Endodermal cell (in vitro differentiated cells): ENCODE data around the gene P2RX1. TPM values are rescaled to one million over a fixed set of nuclear protein-coding genes. Genes with fewer than 3 reads are reported as not detected.

Experiments used
- DNase-seq: peaks from one replicate; pipeline ENCODE4 v3.0.0-alpha.2; 2017
- H3K27ac ChIP-seq: 2 replicates; pipeline ENCODE4 v1.5.1; 2013; ENCODE audit warnings: mild to moderate bottlenecking, low read depth, low read length, moderate library complexity
- H3K27me3 ChIP-seq: 2 replicates; pipeline ENCODE4 v1.6.1; 2013; ENCODE audit warnings: mild to moderate bottlenecking, low read length, moderate library complexity; ENCODE audit not compliant: insufficient read depth, control insufficient read depth, poor library complexity, severe bottlenecking
- H3K36me3 ChIP-seq: 2 replicates; pipeline ENCODE4 v1.7.0; 2013; ENCODE audit warnings: mild to moderate bottlenecking, low read length, moderate library complexity; ENCODE audit not compliant: control insufficient read depth, insufficient read depth
- H3K4me1 ChIP-seq: one replicate; pipeline ENCODE4 v1.7.0; 2013; ENCODE audit warnings: low read length; ENCODE audit not compliant: control insufficient read depth, insufficient read depth
- H3K4me3 ChIP-seq: 2 replicates; pipeline ENCODE4 v1.5.1; 2013; ENCODE audit warnings: mild to moderate bottlenecking, low read length, moderate library complexity
- H3K9ac ChIP-seq: 2 replicates; pipeline ENCODE4 v1.6.1; 2013; ENCODE audit warnings: mild to moderate bottlenecking, low read length, moderate library complexity; ENCODE audit not compliant: poor library complexity, severe bottlenecking; ENCODE audit errors: extremely low read depth
- H3K9me3 ChIP-seq: 2 replicates; pipeline ENCODE4 v1.6.1; 2013; ENCODE audit warnings: mild to moderate bottlenecking, low read length, moderate library complexity; ENCODE audit not compliant: control insufficient read depth
- H3K27ac Mint-ChIP-seq: 2 replicates; pipeline ENCODE4 v1.8.0; 2020; ENCODE audit warnings: mixed read lengths
- H3K27me3 Mint-ChIP-seq: 2 replicates; pipeline ENCODE4 v1.8.0; 2021; ENCODE audit warnings: mild to moderate bottlenecking, mixed read lengths; ENCODE audit not compliant: insufficient read depth
- H3K36me3 Mint-ChIP-seq: 2 replicates; pipeline ENCODE4 v1.8.0; 2020; ENCODE audit warnings: low read depth, mixed read lengths
- H3K4me1 Mint-ChIP-seq: 2 replicates; pipeline ENCODE4 v1.8.0; 2020; ENCODE audit warnings: mixed read lengths
- H3K4me3 Mint-ChIP-seq: 2 replicates; pipeline ENCODE4 v1.8.0; 2020; ENCODE audit warnings: mild to moderate bottlenecking, moderate library complexity, mixed read lengths
- H3K9me3 Mint-ChIP-seq: 2 replicates; pipeline ENCODE4 v1.8.0; 2020; ENCODE audit warnings: mild to moderate bottlenecking, mixed read lengths
- CTCF ChIP-seq: fragments of 200-600 bp; sonication (generic); conservative IDR thresholded peaks from 2 replicates; pipeline ENCODE4 v1.5.0; 2021; ENCODE audit warnings: antibody characterized with exemption, mild to moderate bottlenecking
- WGBS, 2 experiments: methylation state at CpG; one replicate each; pipeline versions ENCODE4 v1.1.5 to v1.1.7; 2013; ENCODE audit warnings: missing lambda C conversion rate in 2 of 2, mixed read lengths in 1 of 2; ENCODE audit not compliant: insufficient coverage in 1 of 2, insufficient read length in 1 of 2; 5-methylcytosine and 5-hydroxymethylcytosine counted together
- long read RNA-seq, 4 experiments: library from polyadenylated mRNA in 2 of 4; library from RNA in 1 of 4; library from capped mRNA in 1 of 4; stranded (forward) in 3 of 4; unstranded in 1 of 4; transcript quantifications; one replicate each; pipeline ENCODE4 v2.0.0, GENCODE V29; 2020 to 2021; ENCODE audit warnings: inconsistent platforms in 1 of 4
- polyA plus RNA-seq, 2 experiments: library from polyadenylated mRNA; stranded (reverse); fragments of 50-300 nt; gene quantifications; one replicate each; pipeline ENCODE4 v1.2.3, GENCODE V29; 2013
- total RNA-seq, 2 donors: library from RNA; stranded (reverse); fragmentation: NEBNext Ultra II Directional in 1 of 2; extraction: Animal tissue kit (Norgen Biotek cat#: 25700) in 1 of 2; gene quantifications; 2 replicates in 1 of 2; 3 replicates in 1 of 2; pipeline ENCODE4 v1.2.1, GENCODE V29; 2021

The P2RX1 gene
- total RNA-seq = not detected
- not detected for polyA plus RNA-seq (2013, experiment 1 of 2)
- polyA plus RNA-seq (2013, experiment 2 of 2) = not detected
- long read RNA-seq, experiment 1 = 0 reads
- long read RNA-seq, experiment 2 = 0 reads
- long read RNA-seq, experiment 3 = 0 reads
- long read RNA-seq, experiment 4 = 0 reads

- Mint-ChIP-seq H3K4me3 (no peak within 1 kb of the TSS), H3K27ac (no peak within 1 kb of the TSS), H3K9me3 (no peaks in the 10 kb centered on the region), H3K27me3 (no peaks in the 10 kb centered on the region), H3K36me3 (no peaks in the 10 kb centered on the region), H3K4me1 (no peaks in the 10 kb centered on the region)
- TF ChIP-seq CTCF = no peak
- H3K9me3 ChIP-seq = no peaks in the 10 kb centered on the region
- H3K27ac ChIP-seq = no peak within 1 kb of the TSS
- 91 to 97% methylated on average over 13 to 28 of the region's 28 CpGs for WGBS, 2 experiments
- no peak within 1 kb of the TSS for H3K4me3 ChIP-seq
- H3K4me1 ChIP-seq = no peaks in the 10 kb centered on the region
- no peaks in the 10 kb centered on the region for H3K27me3 ChIP-seq
- H3K36me3 ChIP-seq = no peaks in the 10 kb centered on the region
- no peak within 1 kb of the TSS for H3K9ac ChIP-seq
- no peak for DNase-seq
Observed at GRCh38 chr17:3915995-3916696, at the start of gene P2RX1. Gene P2RX1 (minus strand): TSS chr17:3916465. CDS start chr17:3916225, 240 bp downstream.

- Mint-ChIP-seq H3K27ac (no peak overlapping the region), H3K36me3 (no peaks in the 10 kb centered on the region), H3K27me3 (peaks cover 44% of the 10 kb centered on the region), H3K9me3 (no peaks in the 10 kb centered on the region), H3K4me1 (peaks cover 4% of the 10 kb centered on the region), H3K4me3 (peak overlapping the region; percentile 51)
- Histone ChIP-seq H3K9me3 (no peaks in the 10 kb centered on the region), H3K4me1 (no peaks in the 10 kb centered on the region), H3K36me3 (no peaks in the 10 kb centered on the region), H3K27ac (no peak overlapping the region), H3K4me3 (peak overlapping the region; percentile 74), H3K9ac (no peak overlapping the region), H3K27me3 (peaks cover 51% of the 10 kb centered on the region)
- peak; percentile 95 for DNase-seq
- TF ChIP-seq CTCF = no peak
- WGBS, 2 experiments = 16 to 22% methylated on average over 9 to 17 of the region's 17 CpGs
Observed at GRCh38 chr17:3965118-3965800, 49.0 kb upstream of the P2RX1 start.

GRCh38 chr17:3964203-3965117, 48.2 kb upstream of the P2RX1 start, which contains the start of gene ATP2A3:
Gene ATP2A3 (minus strand): TSS chr17:3964437. CDS start chr17:3964291, 146 bp downstream.
- Histone ChIP-seq H3K4me3 (peak within 1 kb of the TSS; percentile 74), H3K27ac (no peak within 1 kb of the TSS), H3K27me3 (peaks cover 51% of the 10 kb centered on the region), H3K9ac (no peak within 1 kb of the TSS), H3K9me3 (no peaks in the 10 kb centered on the region), H3K36me3 (no peaks in the 10 kb centered on the region), H3K4me1 (no peaks in the 10 kb centered on the region)
- DNase-seq = peak; percentile 83
- peak within 1 kb of the TSS; percentile 51 for H3K4me3 Mint-ChIP-seq
- no peak within 1 kb of the TSS for H3K27ac Mint-ChIP-seq
- H3K27me3 Mint-ChIP-seq = peaks cover 44% of the 10 kb centered on the region
- no peaks in the 10 kb centered on the region for H3K9me3 Mint-ChIP-seq
- H3K36me3 Mint-ChIP-seq = no peaks in the 10 kb centered on the region
- H3K4me1 Mint-ChIP-seq = peaks cover 5% of the 10 kb centered on the region
- WGBS, 2 experiments = 0 to 2% methylated on average over 6 to 92 of the region's 92 CpGs
- TF ChIP-seq CTCF = no peak
